GM12891 (cell line): ENCODE results near the gene MLLT10.

ENCODE experiments used
- PAX5 ChIP-seq: IDR thresholded peaks from 2 replicates; pipeline ENCODE4 v1.6.1; 2011; ENCODE audit warnings: low read length, moderate library complexity, mild to moderate bottlenecking; ENCODE audit not compliant: insufficient read depth, severe bottlenecking
- POLR2A ChIP-seq: IDR thresholded peaks from 2 replicates; pipeline ENCODE4 v1.6.1; 2011; ENCODE audit warnings: low read depth, low read length, control low read depth
- POLR2AphosphoS5 ChIP-seq: IDR thresholded peaks from 2 replicates; pipeline ENCODE4 v1.6.1; 2011; ENCODE audit warnings: low read depth, low read length, control low read depth
- TAF1 ChIP-seq: IDR thresholded peaks from 2 replicates; pipeline ENCODE4 v1.6.1; 2011; ENCODE audit warnings: low read depth, low read length, control low read depth

GRCh38 chr10:21624951-21625350, 90.9 kb downstream of the MLLT10 start:
- no peak for TF ChIP-seq POLR2A
- no peak for TF ChIP-seq POLR2AphosphoS5
- TF ChIP-seq TAF1: no peak
- no peak for TF ChIP-seq PAX5
